H1 (cell line): ENCODE data around the gene CP. TPM values are rescaled to one million over a fixed set of nuclear protein-coding genes. Genes with fewer than 3 reads are reported as not detected.

Experiments used
- CTCF ChIA-PET: fragments of 300-600 bp; sonication (Branson Sonifier 250); formaldehyde crosslinking; loops from one replicate; lab custom pipeline; 2021; ENCODE audit not compliant: partially characterized antibody; lab: Charles Lee
- POLR2A ChIA-PET: fragments of 300-600 bp; sonication (Branson Sonifier 250); formaldehyde crosslinking; loops from one replicate; lab custom pipeline; 2021; ENCODE audit warnings: inconsistent platforms; ENCODE audit not compliant: partially characterized antibody; lab: Charles Lee
- DNase-seq, 2 experiments: peaks; one replicate each; pipeline versions ENCODE4 v3.0.0 to v3.0.0-alpha.2; 2010 to 2022; ENCODE audit warnings: low spot score in 2 of 2, low read depth in 1 of 2, mixed read lengths in 1 of 2
- FAIRE-seq: peaks from 2 replicates; lab custom pipeline; 2011; peaks lifted over from hg19 to GRCh38; lab: Jason Lieb, UNC
- H2AFZ ChIP-seq: 2 replicates; pipeline ENCODE4 v1.8.1; 2012; ENCODE audit warnings: low read length, inconsistent platforms
- H2AK5ac ChIP-seq: 2 replicates; pipeline ENCODE4 v1.6.1; 2013; ENCODE audit warnings: low read depth, low read length
- H2BK120ac ChIP-seq: replicated peaks from 2 replicates; pipeline ENCODE3; 2013; ENCODE audit warnings: low read depth, low read length, inconsistent platforms
- H2BK12ac ChIP-seq: 2 replicates; pipeline ENCODE4 v1.6.1; 2013; ENCODE audit warnings: low read depth, low read length
- H2BK15ac ChIP-seq: 2 replicates; pipeline ENCODE4 v1.6.1; 2013; ENCODE audit warnings: low read length
- H2BK20ac ChIP-seq: 2 replicates; pipeline ENCODE4 v1.6.1; 2013; ENCODE audit warnings: low read length
- H2BK5ac ChIP-seq: 2 replicates; pipeline ENCODE4 v1.6.1; 2013; ENCODE audit warnings: low read depth, low read length
- H3K14ac ChIP-seq: 2 replicates; pipeline ENCODE4 v1.6.1; 2013; ENCODE audit warnings: inconsistent platforms; ENCODE audit not compliant: insufficient read length
- H3K18ac ChIP-seq: 2 replicates; pipeline ENCODE4 v1.6.1; 2013; ENCODE audit warnings: low read length; ENCODE audit errors: extremely low read depth
- H3K23ac ChIP-seq: 2 replicates; pipeline ENCODE4 v1.6.1; 2013; ENCODE audit warnings: inconsistent platforms; ENCODE audit not compliant: insufficient read length
- H3K23me2 ChIP-seq: 2 replicates; pipeline ENCODE4 v1.6.1; 2013; ENCODE audit warnings: low read depth, low read length
- H3K27ac ChIP-seq: 2 replicates; pipeline ENCODE4 v1.6.1; 2011; ENCODE audit warnings: low read depth, low read length, inconsistent platforms
- H3K27me3 ChIP-seq, 4 experiments: replicated peaks in 1 of 4; 1 replicate in 1 of 4; 2 replicates in 3 of 4; pipeline versions ENCODE4 v1.6.1 to v1.8.1; 2011 to 2013; ENCODE audit warnings: low read length in 3 of 4, mild to moderate bottlenecking in 3 of 4, inconsistent platforms in 2 of 4, mixed read lengths in 2 of 4, moderate library complexity in 1 of 4; ENCODE audit not compliant: control insufficient read depth in 3 of 4, insufficient read depth in 3 of 4; ENCODE audit errors: extremely low read depth in 1 of 4
- H3K36me3 ChIP-seq, 4 experiments: 2 replicates each; pipeline versions ENCODE4 v1.6.1 to v1.8.1; 2011 to 2013; ENCODE audit warnings: mild to moderate bottlenecking in 4 of 4, low read length in 3 of 4, moderate library complexity in 2 of 4, control low read depth in 1 of 4, inconsistent platforms in 1 of 4; ENCODE audit not compliant: insufficient read depth in 4 of 4, control insufficient read depth in 2 of 4
- H3K4ac ChIP-seq: replicated peaks from 2 replicates; pipeline ENCODE3; 2013; ENCODE audit warnings: low read length, low read depth, mixed read lengths, inconsistent platforms; ENCODE audit not compliant: insufficient read length
- H3K4me1 ChIP-seq, 4 experiments: replicated peaks in 1 of 4; 1 replicate in 1 of 4; 2 replicates in 3 of 4; pipeline versions ENCODE4 v1.6.1 to v1.8.1; 2011 to 2013; ENCODE audit warnings: low read length in 3 of 4, inconsistent platforms in 2 of 4, mixed read lengths in 1 of 4; ENCODE audit not compliant: insufficient read depth in 4 of 4, control insufficient read depth in 3 of 4
- H3K4me2 ChIP-seq, 2 experiments: 2 replicates each; pipeline versions ENCODE4 v1.6.1 to v1.8.1; 2011 to 2013; ENCODE audit warnings: low read depth in 2 of 2, low read length in 2 of 2, control low read depth in 1 of 2, inconsistent platforms in 1 of 2, mild to moderate bottlenecking in 1 of 2; ENCODE audit not compliant: insufficient read depth in 1 of 2
- H3K4me3 ChIP-seq, 4 experiments: fragments of 200-600, 300-600 bp in 1 of 4; sonication (generic), shearing (Covaris generic), sonication (Bioruptor Twin) in 1 of 4; 2 replicates each; pipeline versions ENCODE4 v1.5.1 to v1.8.1; 2011 to 2016; ENCODE audit warnings: low read length in 4 of 4, low read depth in 3 of 4, control low read depth in 2 of 4, inconsistent platforms in 2 of 4, mild to moderate bottlenecking in 2 of 4, mixed read lengths in 1 of 4, moderate library complexity in 1 of 4; ENCODE audit not compliant: insufficient read depth in 2 of 4; ENCODE audit errors: extremely low read depth in 1 of 4
- H3K56ac ChIP-seq: replicated peaks from 2 replicates; pipeline ENCODE3; 2013; ENCODE audit warnings: low read depth, mild to moderate bottlenecking, mixed read lengths, low read length, inconsistent platforms; ENCODE audit not compliant: insufficient read length
- H3K79me1 ChIP-seq: 2 replicates; pipeline ENCODE4 v1.6.1; 2013; ENCODE audit warnings: low read depth, low read length, control low read depth
- H3K79me2 ChIP-seq, 2 experiments: 2 replicates each; pipeline versions ENCODE4 v1.6.1 to v1.8.1; 2012 to 2013; ENCODE audit warnings: low read length in 2 of 2, mild to moderate bottlenecking in 2 of 2, inconsistent platforms in 1 of 2; ENCODE audit not compliant: insufficient read depth in 2 of 2, control insufficient read depth in 1 of 2
- H3K9ac ChIP-seq, 4 experiments: replicated peaks in 1 of 4; 1 replicate in 1 of 4; 2 replicates in 3 of 4; pipeline versions ENCODE4 v1.6.1 to v1.8.1; 2011 to 2013; ENCODE audit warnings: low read depth in 3 of 4, low read length in 3 of 4, control low read depth in 2 of 4, mild to moderate bottlenecking in 2 of 4, moderate library complexity in 2 of 4, inconsistent platforms in 1 of 4; ENCODE audit errors: extremely low read depth in 1 of 4
- H3K9me3 ChIP-seq, 2 experiments: 2 replicates each; pipeline versions ENCODE4 v1.6.1 to v1.8.1; 2012 to 2013; ENCODE audit warnings: mild to moderate bottlenecking in 2 of 2, moderate library complexity in 2 of 2, control low read depth in 1 of 2, inconsistent platforms in 1 of 2, low read depth in 1 of 2, low read length in 1 of 2, mixed read lengths in 1 of 2; ENCODE audit not compliant: insufficient read depth in 2 of 2
- H4K20me1 ChIP-seq, 2 experiments: replicated peaks in 1 of 2; 2 replicates each; pipeline versions ENCODE3 to v1.8.1; 2011 to 2013; ENCODE audit warnings: inconsistent platforms in 2 of 2, low read length in 2 of 2, mild to moderate bottlenecking in 1 of 2; ENCODE audit not compliant: insufficient read depth in 2 of 2, control insufficient read depth in 1 of 2
- H4K5ac ChIP-seq: 2 replicates; pipeline ENCODE4 v1.6.1; 2013; ENCODE audit warnings: low read length, low read depth, mixed read lengths, inconsistent platforms; ENCODE audit not compliant: insufficient read length
- H4K8ac ChIP-seq: 2 replicates; pipeline ENCODE4 v1.8.0; 2013; ENCODE audit warnings: mild to moderate bottlenecking, moderate library complexity, low read length, inconsistent platforms; ENCODE audit not compliant: insufficient read depth; ENCODE audit errors: extremely low read depth
- H4K91ac ChIP-seq: replicated peaks from 2 replicates; pipeline ENCODE3; 2013; ENCODE audit warnings: low read length, mixed read lengths, inconsistent platforms; ENCODE audit not compliant: insufficient read length
- WGBS, 2 experiments: shearing (Covaris generic) in 1 of 2; methylation state at CpG; one replicate each; pipeline versions ENCODE4 v1.1.6 to v1.1.7; 2013 to 2015; ENCODE audit warnings: low lambda C conversion rate in 2 of 2, mixed read lengths in 2 of 2, inconsistent platforms in 1 of 2, low coverage in 1 of 2, missing lambda C conversion rate in 1 of 2; ENCODE audit not compliant: insufficient replicate concordance in 2 of 2, insufficient coverage in 1 of 2, insufficient read length in 1 of 2; ENCODE audit errors: extremely low coverage in 1 of 2, missing lambda C conversion rate in 1 of 2; 5-methylcytosine and 5-hydroxymethylcytosine counted together
- polyA plus RNA-seq, 7 experiments: library from polyadenylated mRNA; depleted of rRNA in 3 of 7; stranded (reverse) in 5 of 7; unstranded in 2 of 7; fragments of >200 nt in 5 of 7; fragments of 200-250 nt in 2 of 7; gene quantifications; 1 replicate in 5 of 7; 2 replicates in 1 of 7; 4 replicates in 1 of 7; pipeline versions ENCODE4 v1.2.1 to v1.2.3, GENCODE V29; 2011 to 2013; ENCODE audit warnings: missing spikeins in 2 of 7, mixed read lengths in 2 of 7
- total RNA-seq: library from RNA; stranded (reverse); fragmentation: NEBNext Ultra II Directional; extraction: Animal tissue kit (Norgen Biotek cat#: 25700); gene quantifications from 2 replicates; pipeline ENCODE4 v1.2.1, GENCODE V29; 2021
- TF ChIP-seq, protein P1 (sequence below), 3 experiments: IDR thresholded peaks; 1 replicate in 2 of 3; 2 replicates in 1 of 3; pipeline versions ENCODE4 v1.5.1 to v1.6.1; 2011; ENCODE audit warnings: low read length in 3 of 3, mild to moderate bottlenecking in 3 of 3, inconsistent platforms in 2 of 3, low read depth in 1 of 3, moderate library complexity in 1 of 3; ENCODE audit not compliant: insufficient read depth in 1 of 3; ENCODE audit errors: control extremely low read depth in 1 of 3

Gene CP
- total and polyA plus RNA-seq, 2 of the 8 experiments (the other 6 are each of a cell fraction or from before 2014, with no cell fraction given) = 0.32 to 2.6 TPM

DNA sequence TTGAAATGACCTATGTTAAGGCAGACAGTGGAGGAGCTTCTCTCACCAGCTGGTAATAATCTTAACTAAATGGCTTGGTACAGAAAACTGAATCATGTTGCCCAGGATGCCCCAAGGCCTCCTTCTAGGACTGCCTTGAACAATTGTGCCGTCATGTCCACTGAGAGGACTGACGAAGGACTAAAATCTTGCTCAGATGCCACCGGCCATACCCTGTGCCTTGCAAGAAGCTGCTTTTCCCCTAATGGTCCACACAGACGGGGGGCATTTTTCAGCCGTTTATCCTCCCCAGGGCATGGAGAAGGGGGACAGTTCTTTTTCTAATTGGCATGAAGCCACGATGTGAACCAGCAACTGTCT, 1.8 kb upstream of the CP start:
- Histone ChIP-seq H4K5ac (no peak overlapping the region), H3K27me3 (no peaks in the 10 kb centered on the region), H2BK20ac (peak overlapping the region; percentile 23; the same call in 1 of the 2 replicates), H3K4me2 (no peak overlapping the region), H2BK15ac (no peak overlapping the region), H3K18ac (0 out of 2 replicates have a peak overlapping the region, but pooled peaks have one; percentile 10), H4K91ac (no peak overlapping the region), H2AK5ac (no peak overlapping the region), H3K23ac (no peak overlapping the region), H3K4me1 (peaks cover 0 to 4% (median 0%) of the 10 kb centered on the region in 4 experiments; a peak in 3 of 7 replicates), H2BK12ac (no peak overlapping the region), H2AFZ (peak overlapping the region; percentile 14; the same call in 1 of the 2 replicates), H3K79me1 (no peaks in the 10 kb centered on the region), H3K56ac (no peak overlapping the region), H4K20me1 (no peaks in the 10 kb centered on the region), H2BK5ac (no peak overlapping the region), H3K36me3 (no peaks in the 10 kb centered on the region; a peak in 2 of 8 replicates), H2BK120ac (no peak overlapping the region), H3K4me3 (no peak overlapping the region), H3K79me2 (no peaks in the 10 kb centered on the region), H3K14ac (no peak overlapping the region), H3K4ac (no peak overlapping the region), H3K9ac (no peak overlapping the region), H3K23me2 (no peaks in the 10 kb centered on the region), H3K9me3 (no peaks in the 10 kb centered on the region), H3K27ac (no peak overlapping the region), H4K8ac (no peak overlapping the region)
- ChIA-PET CTCF (no interaction called here), POLR2A (no interaction called here)
- WGBS, 2 experiments = 90% methylated on average over 6 of the region's 6 CpGs; no CpG with 5 or more reads in 1 of the 2 experiments
- no peak for FAIRE-seq
- DNase-seq = no peak
- TF ChIP-seq, protein P1, sequence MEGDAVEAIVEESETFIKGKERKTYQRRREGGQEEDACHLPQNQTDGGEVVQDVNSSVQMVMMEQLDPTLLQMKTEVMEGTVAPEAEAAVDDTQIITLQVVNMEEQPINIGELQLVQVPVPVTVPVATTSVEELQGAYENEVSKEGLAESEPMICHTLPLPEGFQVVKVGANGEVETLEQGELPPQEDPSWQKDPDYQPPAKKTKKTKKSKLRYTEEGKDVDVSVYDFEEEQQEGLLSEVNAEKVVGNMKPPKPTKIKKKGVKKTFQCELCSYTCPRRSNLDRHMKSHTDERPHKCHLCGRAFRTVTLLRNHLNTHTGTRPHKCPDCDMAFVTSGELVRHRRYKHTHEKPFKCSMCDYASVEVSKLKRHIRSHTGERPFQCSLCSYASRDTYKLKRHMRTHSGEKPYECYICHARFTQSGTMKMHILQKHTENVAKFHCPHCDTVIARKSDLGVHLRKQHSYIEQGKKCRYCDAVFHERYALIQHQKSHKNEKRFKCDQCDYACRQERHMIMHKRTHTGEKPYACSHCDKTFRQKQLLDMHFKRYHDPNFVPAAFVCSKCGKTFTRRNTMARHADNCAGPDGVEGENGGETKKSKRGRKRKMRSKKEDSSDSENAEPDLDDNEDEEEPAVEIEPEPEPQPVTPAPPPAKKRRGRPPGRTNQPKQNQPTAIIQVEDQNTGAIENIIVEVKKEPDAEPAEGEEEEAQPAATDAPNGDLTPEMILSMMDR (IDR thresholded peaks at IDR 0.05; ENCODE audit: control extremely low read depth in 1 of 3, insufficient read depth in 1 of 3, low read depth in 1 of 3, low read length in 3 of 3) = no peak
